Neural cell (in vitro differentiated cells): Measurements from ENCODE around the gene SND1. TPM values are rescaled to one million over a fixed set of nuclear protein-coding genes. Genes with fewer than 3 reads are reported as not detected.

Experiments
- polyA plus RNA-seq: library from polyadenylated mRNA; depleted of rRNA; stranded (reverse); fragments of >200 nt; gene quantifications from 2 replicates; pipeline ENCODE4 v1.2.3, GENCODE V29; 2014
- small RNA-seq, 3 experiments: library from RNA; depleted of rRNA; stranded (forward); fragments of <200 nt; gene quantifications; one replicate each; pipeline ENCODE3, GENCODE V24; 2012

The SND1 gene
- polyA plus RNA-seq, 1 donor from 2014 or later = 37.4 TPM

Small RNA genes lying within 50 kb of the gene (small RNA-seq; reads per million reads assigned to genes)
- gene MIR593 = 0 reads per million in 3 experiments

Other genes with a start within 250 kb of the SND1 start
- gene GCC1, start 66.6 kb upstream of the SND1 start, polyA plus RNA-seq = 6.6 and 9.8 TPM in 2 replicates
- gene ARF5, start 63.8 kb upstream of the SND1 start, polyA plus RNA-seq = 582 and 673 TPM in 2 replicates
- gene FSCN3, start 58.5 kb upstream of the SND1 start, polyA plus RNA-seq = 5.0 and 6.6 TPM in 2 replicates
- not detected in 2 replicates for gene PAX4, start 34.1 kb upstream of the SND1 start, polyA plus RNA-seq